ENCODE results near the gene IMMP2L.
"Not testable (repeated sequence)": the region's sequence is repeated elsewhere in the genome, so short reads cannot be mapped to it uniquely, and the experiment has no call there.

The IMMP2L gene

GRCh38 chr7:110664803-110665202 is 897.5 kb downstream of the IMMP2L start:
- DNase-seq, result no peak

- not testable (repeated sequence) for DNase-seq
Observed at GRCh38 chr7:110660637-110661036, 901.7 kb downstream of the IMMP2L start.

- DNase-seq, result no peak
Observed at GRCh38 chr7:110650328-110650727, 912.0 kb downstream of the IMMP2L start.

- no peak for DNase-seq
Observed at GRCh38 chr7:110647266-110647665, 915.0 kb downstream of the IMMP2L start.

- no peak for DNase-seq
Observed at GRCh38 chr7:110646804-110647203, 915.5 kb downstream of the IMMP2L start.

GRCh38 chr7:110645616-110646015 is 916.7 kb downstream of the IMMP2L start:
- no peak for DNase-seq

GRCh38 chr7:110645060-110645459 is 917.2 kb downstream of the IMMP2L start:
- no peak for DNase-seq

GRCh38 chr7:110637252-110637651 is 925.0 kb downstream of the IMMP2L start:
- no peak for DNase-seq

- no peak for DNase-seq
Observed at GRCh38 chr7:110633313-110633712, 929.0 kb downstream of the IMMP2L start.

GRCh38 chr7:110626414-110626813 is 935.9 kb downstream of the IMMP2L start:
- no peak for DNase-seq

GRCh38 chr7:110625294-110625693 is 937.0 kb downstream of the IMMP2L start:
- no peak for DNase-seq

GRCh38 chr7:110623436-110623835 is 938.9 kb downstream of the IMMP2L start:
- DNase-seq, result no peak

- no peak for DNase-seq
Observed at GRCh38 chr7:110621289-110621688, 941.0 kb downstream of the IMMP2L start.

GRCh38 chr7:110620110-110620735 is 942.1 kb downstream of the IMMP2L start:
- DNase-seq, result no peak

All from cortex of kidney (tissue), 1 donor.